IPS DF 4.7 (cell line): ENCODE data around the gene ZNF438.

Source experiments
- DNase-seq: peaks from one replicate; pipeline ENCODE4 v3.0.0-alpha.2; 2013; ENCODE audit warnings: low spot score; ENCODE audit errors: extremely low read depth

Gene ZNF438

GRCh38 chr10:30883751-30884150 lies 147.9 kb downstream of the ZNF438 start:
- DNase-seq, result no peak

- no peak for DNase-seq
These were observed 148.5 kb downstream of the ZNF438 start for GRCh38 chr10:30883116-30883515.

- DNase-seq, result no peak
These were observed 149.4 kb downstream of the ZNF438 start for GRCh38 chr10:30882281-30882680.

DNA sequence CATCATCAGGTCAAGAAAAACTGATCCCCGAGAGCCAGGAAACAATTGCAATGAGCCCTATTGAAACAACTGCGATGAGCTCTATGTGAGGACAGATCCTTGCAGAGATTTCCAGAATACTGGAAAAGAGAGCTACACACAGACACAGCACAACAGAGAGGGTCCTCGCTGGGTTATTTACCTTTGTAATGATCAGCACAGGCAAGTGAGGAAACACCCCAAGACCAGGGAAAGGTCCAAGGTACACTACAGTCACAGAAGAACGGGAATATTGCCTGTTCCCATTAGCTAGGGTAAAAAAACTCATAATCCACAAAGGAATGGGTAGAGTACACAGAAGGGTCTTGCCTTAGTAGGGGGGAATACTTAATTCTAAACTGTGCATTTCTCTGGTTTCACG lies 152.7 kb downstream of the ZNF438 start:
- DNase-seq, result no peak

DNA sequence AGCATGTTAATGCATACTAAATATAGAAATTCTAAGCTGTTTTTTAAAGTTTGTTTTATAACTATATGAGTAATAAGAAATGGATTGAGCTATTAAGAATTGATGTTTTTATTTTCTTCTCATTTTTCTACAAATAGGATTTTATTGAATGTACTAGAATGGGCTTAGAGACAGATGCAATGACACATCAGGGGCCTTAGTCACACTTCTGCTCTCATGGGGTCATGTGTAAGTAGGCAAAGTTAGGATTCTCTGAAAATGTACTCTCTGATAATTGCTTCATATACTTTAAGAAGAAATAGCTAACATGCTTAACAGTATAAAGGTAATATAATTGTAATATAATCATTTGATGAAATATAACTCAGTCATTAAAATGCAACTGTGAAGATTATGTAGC lies 154.6 kb downstream of the ZNF438 start:
- no peak for DNase-seq

- no peak for DNase-seq
These were observed 158.3 kb downstream of the ZNF438 start for GRCh38 chr10:30873411-30873810.

- no peak for DNase-seq
These were observed 160.8 kb downstream of the ZNF438 start for GRCh38 chr10:30870896-30871295.

- no peak for DNase-seq
These were observed 162.1 kb downstream of the ZNF438 start for GRCh38 chr10:30869566-30869965.

GRCh38 chr10:30868611-30869010 lies 163.1 kb downstream of the ZNF438 start:
- DNase-seq, result no peak

- no peak for DNase-seq
These were observed 164.8 kb downstream of the ZNF438 start for GRCh38 chr10:30866896-30867295.

- no peak for DNase-seq
These were observed 166.3 kb downstream of the ZNF438 start for GRCh38 chr10:30865141-30865926.

GRCh38 chr10:30863516-30864210 lies 168.0 kb downstream of the ZNF438 start:
- DNase-seq, result no peak

- DNase-seq, result no peak
These were observed 169.2 kb downstream of the ZNF438 start for GRCh38 chr10:30862486-30862885.

- no peak for DNase-seq
These were observed 169.7 kb downstream of the ZNF438 start for GRCh38 chr10:30861976-30862375.

DNA sequence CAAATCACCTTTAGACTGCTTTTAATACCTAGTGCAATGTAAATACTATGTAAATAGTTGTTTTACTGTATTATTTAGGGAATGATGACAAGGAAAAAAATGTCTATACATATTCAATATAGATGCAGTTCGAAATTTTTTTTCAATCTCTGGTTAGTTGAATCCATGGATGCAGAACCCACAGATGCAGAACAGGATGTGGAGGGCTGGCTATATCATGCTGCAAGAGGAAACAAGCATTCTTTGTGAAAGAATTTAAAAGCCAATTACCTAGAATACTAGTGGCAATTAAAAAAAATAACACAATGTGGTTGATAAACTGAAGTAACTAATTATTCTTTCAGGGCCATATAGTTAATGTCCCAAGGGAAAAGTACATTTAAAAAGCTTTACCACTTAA lies 170.4 kb downstream of the ZNF438 start:
- DNase-seq, result no peak

GRCh38 chr10:30858499-30858898 lies 173.2 kb downstream of the ZNF438 start:
- no peak for DNase-seq

- DNase-seq, result no peak
These were observed 173.9 kb downstream of the ZNF438 start for GRCh38 chr10:30857803-30858202.

GRCh38 chr10:30855131-30855530 lies 176.5 kb downstream of the ZNF438 start:
- DNase-seq, result no peak

DNA sequence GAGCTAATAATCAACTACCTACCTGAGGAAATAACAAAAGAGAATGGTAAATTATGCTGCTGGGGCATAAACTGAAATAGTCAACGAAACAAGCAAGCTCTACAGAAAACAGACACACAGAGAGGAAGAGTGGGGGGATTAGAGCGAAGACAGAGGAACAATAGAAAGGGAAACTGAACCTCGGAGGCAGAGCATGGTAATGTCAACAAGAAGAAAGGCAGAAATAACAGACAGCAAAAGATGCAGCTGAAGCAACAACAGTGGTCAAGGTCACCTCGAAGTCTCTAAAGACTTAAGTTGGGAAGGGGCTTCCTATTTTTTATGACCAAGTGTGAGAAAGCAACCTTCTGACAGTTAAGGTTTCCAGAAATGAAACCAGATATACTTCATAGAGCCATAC lies 177.0 kb downstream of the ZNF438 start:
- DNase-seq, result no peak

GRCh38 chr10:30853066-30853465 lies 178.6 kb downstream of the ZNF438 start:
- DNase-seq, result no peak

DNA sequence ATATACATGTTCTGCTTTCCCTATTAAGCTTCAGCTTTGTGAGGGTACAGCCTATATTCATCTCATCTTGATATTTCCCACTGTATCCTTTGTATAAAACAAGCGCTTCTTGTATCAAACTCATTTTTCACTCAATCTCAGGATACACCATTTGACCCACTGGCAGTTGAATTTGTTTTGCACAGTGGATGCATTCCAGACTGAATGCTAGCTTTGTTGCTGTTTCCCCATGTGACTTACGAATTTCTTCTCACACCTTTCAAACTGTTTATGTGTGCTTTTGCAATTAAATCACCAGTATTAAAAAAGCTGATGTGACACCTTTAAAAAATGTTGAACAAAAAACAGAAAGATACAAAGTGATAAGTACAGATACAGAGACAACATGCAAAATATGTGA lies 180.9 kb downstream of the ZNF438 start:
- no peak for DNase-seq

GRCh38 chr10:30849231-30850035 lies 182.2 kb downstream of the ZNF438 start:
- no peak for DNase-seq
